GM12878 (cell line): ENCODE data around the gene SERP1.

Experiments used
- CBX5 ChIP-seq: sonication (generic); IDR thresholded peaks from 2 replicates; pipeline ENCODE4 v1.6.1; 2016; ENCODE audit warnings: low read depth, moderate library complexity, mild to moderate bottlenecking, inconsistent platforms
- CEBPB ChIP-seq, 2 experiments: fragments of 150-350 bp in 1 of 2; IDR thresholded peaks; 2 replicates each; pipeline ENCODE4 v1.6.1; 2012 to 2014; ENCODE audit warnings: low read depth in 2 of 2, low read length in 2 of 2, borderline replicate concordance in 1 of 2, inconsistent platforms in 1 of 2
- EZH2 ChIP-seq: IDR thresholded peaks from 2 replicates; pipeline ENCODE4 v1.6.1; 2012; ENCODE audit warnings: low read depth, mild to moderate bottlenecking, control low read depth, inconsistent platforms, low read length, borderline replicate concordance; ENCODE audit not compliant: control insufficient read depth
- HDAC2 ChIP-seq: fragments of 200-600 bp; sonication (generic); IDR thresholded peaks from 2 replicates; pipeline ENCODE4 v1.6.1; 2017
- POLR2A ChIP-seq: IDR thresholded peaks from 2 replicates; pipeline ENCODE4 v1.6.1; 2011; ENCODE audit warnings: low read depth, mild to moderate bottlenecking, low read length
- SIX5 ChIP-seq: IDR thresholded peaks from 2 replicates; pipeline ENCODE4 v1.6.1; 2011; ENCODE audit warnings: mild to moderate bottlenecking, low read depth, low read length, moderate library complexity; ENCODE audit not compliant: severe bottlenecking
- TAF1 ChIP-seq: IDR thresholded peaks from 2 replicates; pipeline ENCODE4 v1.6.1; 2011; ENCODE audit warnings: mild to moderate bottlenecking, low read depth, low read length, borderline replicate concordance
- TCF12 ChIP-seq: IDR thresholded peaks from 2 replicates; pipeline ENCODE4 v1.6.1; 2011; ENCODE audit warnings: low read depth, mild to moderate bottlenecking, low read length
- YY1 ChIP-seq: IDR thresholded peaks from 2 replicates; pipeline ENCODE4 v1.6.1; 2011; ENCODE audit warnings: low read depth, mild to moderate bottlenecking, low read length
- ZNF274 ChIP-seq: IDR thresholded peaks from one replicate; pipeline ENCODE4 v1.8.0; 2011; ENCODE audit not compliant: insufficient read length, insufficient read depth
- TF ChIP-seq, protein P1 (sequence below), 3 experiments: IDR thresholded peaks in 2 of 3; conservative IDR thresholded peaks in 1 of 3; 2 replicates each; pipeline ENCODE4 v1.5.1; 2011; ENCODE audit warnings: low read depth in 3 of 3, low read length in 3 of 3, mild to moderate bottlenecking in 3 of 3, control low read depth in 2 of 3, moderate library complexity in 2 of 3, inconsistent platforms in 1 of 3, mixed read lengths in 1 of 3; ENCODE audit not compliant: control insufficient read depth in 2 of 3, insufficient read depth in 1 of 3; ENCODE audit errors: extremely low read depth in 1 of 3
- TF ChIP-seq, protein P2 (sequence below): fragments of 450-650 bp; formaldehyde crosslinking; IDR thresholded peaks from 2 replicates; pipeline ENCODE4 v1.5.0; 2022; ENCODE audit warnings: mild to moderate bottlenecking, missing genetic modification characterization

DNA sequence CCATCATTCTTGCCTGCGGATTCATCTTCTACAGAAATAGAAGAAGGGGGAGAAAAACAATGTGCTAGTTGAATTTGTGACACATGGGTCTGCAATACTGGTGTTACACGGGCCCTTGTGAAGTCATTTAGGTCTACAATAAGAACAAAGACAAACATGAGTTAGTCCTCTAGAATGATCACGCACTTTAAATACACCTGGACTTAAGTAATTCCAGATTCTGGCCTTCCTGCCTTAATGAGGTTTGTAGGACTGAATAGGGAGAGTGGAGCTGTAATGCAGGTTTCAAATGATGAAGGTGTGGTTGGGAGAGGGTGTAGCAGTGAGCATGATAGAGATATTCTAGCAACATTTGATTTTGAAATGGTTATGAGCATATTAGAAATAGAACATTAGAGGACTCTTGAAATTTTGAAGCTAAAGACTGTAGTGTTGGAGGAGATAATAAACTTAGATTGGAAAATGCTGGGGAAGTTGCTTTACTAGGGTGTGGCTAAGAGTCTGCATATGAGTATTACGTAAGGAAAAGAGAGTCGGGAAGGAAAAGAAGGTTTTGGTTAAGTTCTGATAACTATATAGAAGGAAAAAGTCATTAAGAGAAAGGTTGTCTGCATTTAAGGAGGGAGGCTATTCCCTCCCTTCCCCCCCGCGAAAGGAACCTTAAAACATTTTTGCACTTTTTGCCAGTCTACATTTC, 897 bp upstream of the SERP1 start:
- TF ChIP-seq CBX5, result no peak
- TF ChIP-seq, protein P1, sequence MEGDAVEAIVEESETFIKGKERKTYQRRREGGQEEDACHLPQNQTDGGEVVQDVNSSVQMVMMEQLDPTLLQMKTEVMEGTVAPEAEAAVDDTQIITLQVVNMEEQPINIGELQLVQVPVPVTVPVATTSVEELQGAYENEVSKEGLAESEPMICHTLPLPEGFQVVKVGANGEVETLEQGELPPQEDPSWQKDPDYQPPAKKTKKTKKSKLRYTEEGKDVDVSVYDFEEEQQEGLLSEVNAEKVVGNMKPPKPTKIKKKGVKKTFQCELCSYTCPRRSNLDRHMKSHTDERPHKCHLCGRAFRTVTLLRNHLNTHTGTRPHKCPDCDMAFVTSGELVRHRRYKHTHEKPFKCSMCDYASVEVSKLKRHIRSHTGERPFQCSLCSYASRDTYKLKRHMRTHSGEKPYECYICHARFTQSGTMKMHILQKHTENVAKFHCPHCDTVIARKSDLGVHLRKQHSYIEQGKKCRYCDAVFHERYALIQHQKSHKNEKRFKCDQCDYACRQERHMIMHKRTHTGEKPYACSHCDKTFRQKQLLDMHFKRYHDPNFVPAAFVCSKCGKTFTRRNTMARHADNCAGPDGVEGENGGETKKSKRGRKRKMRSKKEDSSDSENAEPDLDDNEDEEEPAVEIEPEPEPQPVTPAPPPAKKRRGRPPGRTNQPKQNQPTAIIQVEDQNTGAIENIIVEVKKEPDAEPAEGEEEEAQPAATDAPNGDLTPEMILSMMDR (IDR thresholded peaks at IDR 0.05 in 2 of 3, conservative IDR thresholded peaks at IDR 0.05 in 1 of 3; ENCODE audit: control insufficient read depth in 2 of 3, extremely low read depth in 1 of 3, insufficient read depth in 1 of 3, low read depth in 3 of 3, low read length in 3 of 3), result no peak
- TF ChIP-seq, protein P2, sequence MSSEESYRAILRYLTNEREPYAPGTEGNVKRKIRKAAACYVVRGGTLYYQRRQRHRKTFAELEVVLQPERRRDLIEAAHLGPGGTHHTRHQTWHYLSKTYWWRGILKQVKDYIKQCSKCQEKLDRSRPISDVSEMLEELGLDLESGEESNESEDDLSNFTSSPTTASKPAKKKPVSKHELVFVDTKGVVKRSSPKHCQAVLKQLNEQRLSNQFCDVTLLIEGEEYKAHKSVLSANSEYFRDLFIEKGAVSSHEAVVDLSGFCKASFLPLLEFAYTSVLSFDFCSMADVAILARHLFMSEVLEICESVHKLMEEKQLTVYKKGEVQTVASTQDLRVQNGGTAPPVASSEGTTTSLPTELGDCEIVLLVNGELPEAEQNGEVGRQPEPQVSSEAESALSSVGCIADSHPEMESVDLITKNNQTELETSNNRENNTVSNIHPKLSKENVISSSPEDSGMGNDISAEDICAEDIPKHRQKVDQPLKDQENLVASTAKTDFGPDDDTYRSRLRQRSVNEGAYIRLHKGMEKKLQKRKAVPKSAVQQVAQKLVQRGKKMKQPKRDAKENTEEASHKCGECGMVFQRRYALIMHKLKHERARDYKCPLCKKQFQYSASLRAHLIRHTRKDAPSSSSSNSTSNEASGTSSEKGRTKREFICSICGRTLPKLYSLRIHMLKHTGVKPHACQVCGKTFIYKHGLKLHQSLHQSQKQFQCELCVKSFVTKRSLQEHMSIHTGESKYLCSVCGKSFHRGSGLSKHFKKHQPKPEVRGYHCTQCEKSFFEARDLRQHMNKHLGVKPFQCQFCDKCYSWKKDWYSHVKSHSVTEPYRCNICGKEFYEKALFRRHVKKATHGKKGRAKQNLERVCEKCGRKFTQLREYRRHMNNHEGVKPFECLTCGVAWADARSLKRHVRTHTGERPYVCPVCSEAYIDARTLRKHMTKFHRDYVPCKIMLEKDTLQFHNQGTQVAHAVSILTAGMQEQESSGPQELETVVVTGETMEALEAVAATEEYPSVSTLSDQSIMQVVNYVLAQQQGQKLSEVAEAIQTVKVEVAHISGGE, result no peak
- TF ChIP-seq YY1, result no peak
- TF ChIP-seq ZNF274, result no peak
- TF ChIP-seq EZH2, result no peak
- no peak for TF ChIP-seq TCF12
- no peak for TF ChIP-seq POLR2A
- TF ChIP-seq HDAC2, result peak; percentile 80; the same call in 1 of the 2 replicates
- TF ChIP-seq CEBPB (IDR thresholded peaks at IDR 0.05; ENCODE audit: borderline replicate concordance in 1 of 2, low read depth in 2 of 2, low read length in 2 of 2), result no peak
- no peak for TF ChIP-seq TAF1
- no peak for TF ChIP-seq SIX5
